Measurements from ENCODE around the gene CNGB1. TPM values are rescaled to one million over a fixed set of nuclear protein-coding genes. Genes with fewer than 3 reads are reported as not detected.

The CNGB1 gene
- total and polyA plus RNA-seq, 12 donors, result not detected

DNA sequence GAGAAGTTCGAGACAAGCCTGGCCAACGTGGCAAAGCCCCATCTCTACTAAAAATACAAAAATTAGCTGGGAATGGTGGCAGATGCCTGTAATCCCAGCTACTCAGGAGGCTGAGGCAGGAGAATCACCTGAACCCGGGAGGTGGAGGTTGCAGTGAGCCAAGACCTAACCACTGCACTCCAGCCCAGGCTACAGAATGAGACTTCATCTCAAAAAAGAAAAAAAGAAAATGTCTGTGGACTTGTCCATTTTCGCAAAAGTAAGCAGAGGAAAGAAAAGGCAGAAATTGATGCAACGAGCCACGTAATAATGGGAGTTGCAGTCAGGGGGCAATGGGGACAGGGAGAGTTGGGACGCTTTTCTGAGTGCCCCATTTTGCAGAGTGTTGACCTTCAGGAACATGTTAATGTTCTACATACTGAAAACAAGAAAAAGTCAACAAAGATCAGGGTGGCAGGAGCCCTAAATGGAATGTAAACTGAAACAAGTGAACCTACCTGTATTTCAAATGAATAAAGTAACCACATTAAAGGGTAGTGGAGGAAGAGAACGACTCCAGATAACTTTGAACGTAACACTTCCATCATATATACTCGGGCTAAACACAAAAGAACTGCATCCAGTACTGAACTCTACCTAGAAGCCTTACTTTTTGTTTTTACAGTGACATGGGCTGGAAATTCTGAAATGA lies 76.4 kb downstream of the CNGB1 start:
- no peak overlapping the region for H3K4me3 ChIP-seq
- TF ChIP-seq, protein P1, sequence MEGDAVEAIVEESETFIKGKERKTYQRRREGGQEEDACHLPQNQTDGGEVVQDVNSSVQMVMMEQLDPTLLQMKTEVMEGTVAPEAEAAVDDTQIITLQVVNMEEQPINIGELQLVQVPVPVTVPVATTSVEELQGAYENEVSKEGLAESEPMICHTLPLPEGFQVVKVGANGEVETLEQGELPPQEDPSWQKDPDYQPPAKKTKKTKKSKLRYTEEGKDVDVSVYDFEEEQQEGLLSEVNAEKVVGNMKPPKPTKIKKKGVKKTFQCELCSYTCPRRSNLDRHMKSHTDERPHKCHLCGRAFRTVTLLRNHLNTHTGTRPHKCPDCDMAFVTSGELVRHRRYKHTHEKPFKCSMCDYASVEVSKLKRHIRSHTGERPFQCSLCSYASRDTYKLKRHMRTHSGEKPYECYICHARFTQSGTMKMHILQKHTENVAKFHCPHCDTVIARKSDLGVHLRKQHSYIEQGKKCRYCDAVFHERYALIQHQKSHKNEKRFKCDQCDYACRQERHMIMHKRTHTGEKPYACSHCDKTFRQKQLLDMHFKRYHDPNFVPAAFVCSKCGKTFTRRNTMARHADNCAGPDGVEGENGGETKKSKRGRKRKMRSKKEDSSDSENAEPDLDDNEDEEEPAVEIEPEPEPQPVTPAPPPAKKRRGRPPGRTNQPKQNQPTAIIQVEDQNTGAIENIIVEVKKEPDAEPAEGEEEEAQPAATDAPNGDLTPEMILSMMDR (IDR thresholded peaks at IDR 0.05), result no peak
- peak overlapping the region in 1 of 10 donors; percentile 90 for H3K27ac ChIP-seq
- H3K27me3 ChIP-seq, result peaks cover 0 to 4% (median 0%) of the 10 kb centered on the region in 7 donors
- ATAC-seq (no peak), DNase-seq (no peak)
- intact Hi-C loops (cut with DNase I), result loop anchor here in 3 of 10 donors (5.0 to 10.0 kb wide), 2 partner anchors 228 to 230 kb away; partner anchors contain the start of gene CFAP20 (in 2 of the 3)
- no peaks in the 10 kb centered on the region for H3K9me3 ChIP-seq
- H3K36me3 ChIP-seq, result no peaks in the 10 kb centered on the region
- H3K4me1 ChIP-seq, result peaks cover 0 to 64% (median 0%) of the 10 kb centered on the region in 9 donors
- 90 to 92% methylated on average over 10 of the region's 10 CpGs for WGBS, 2 donors

DNA sequence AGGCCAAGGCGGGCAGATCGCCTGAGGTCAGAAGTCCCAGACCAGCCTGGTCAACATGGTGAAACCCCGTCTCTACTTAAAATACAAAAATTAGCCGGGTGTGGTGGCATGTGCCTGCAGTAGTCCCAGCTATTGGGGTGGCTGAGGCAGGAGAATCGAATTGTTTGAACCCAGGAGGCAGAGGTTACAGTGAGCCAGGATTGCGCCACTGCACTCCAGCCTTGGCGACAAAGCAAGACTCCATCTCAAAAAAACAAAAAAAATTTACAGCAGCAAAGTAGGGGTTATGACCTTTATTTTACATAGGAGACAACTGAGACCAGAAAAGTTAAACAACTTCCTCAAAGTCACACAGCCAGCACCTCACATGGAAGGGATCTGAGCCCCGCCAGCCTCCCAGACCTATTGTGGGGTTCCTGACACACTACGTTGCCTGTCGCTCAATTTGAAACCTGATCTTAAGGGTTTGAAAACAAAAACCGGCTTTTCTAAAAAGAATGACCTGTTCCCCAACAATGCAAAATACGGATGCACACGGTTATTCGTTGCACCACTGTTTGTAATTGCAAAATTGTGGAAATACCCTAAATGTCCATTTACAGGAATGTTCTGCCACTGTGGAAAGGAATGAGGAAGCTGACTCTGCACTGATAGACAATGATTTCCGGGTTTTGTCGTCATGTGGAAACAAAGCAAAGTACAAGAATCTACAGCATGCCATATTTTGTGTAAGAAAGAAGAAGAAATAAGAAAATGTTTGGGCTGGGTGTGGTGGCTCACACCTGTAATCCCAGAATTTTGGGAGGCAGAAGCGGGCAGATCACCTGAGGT lies 77.2 kb downstream of the CNGB1 start:
- TF ChIP-seq, protein P1 (IDR thresholded peaks at IDR 0.05), result no peak
- Histone ChIP-seq H3K27me3 (peaks cover 0 to 4% (median 0%) of the 10 kb centered on the region in 7 donors), H3K36me3 (no peaks in the 10 kb centered on the region), H3K4me3 (peak overlapping the region in 1 of 10 donors; percentile 38), H3K27ac (peak overlapping the region in 5 of 10 donors; percentile 10 to 90 (median 27)), H3K9me3 (no peaks in the 10 kb centered on the region), H3K4me1 (peaks cover 0 to 69% (median 0%) of the 10 kb centered on the region in 9 donors)
- DNase-seq (no peak), ATAC-seq (peak in 6 of 8 donors; percentile 18 to 50 (median 46))
- WGBS, 2 donors, result 69 to 75% methylated on average over 17 of the region's 17 CpGs
- intact Hi-C loops (cut with DNase I), result loop anchor here in 2 of 10 donors (10.0 kb wide), 1 partner anchor 231 kb away; the partner anchor contains the start of gene CFAP20 (in 2 of the 2)

DNA sequence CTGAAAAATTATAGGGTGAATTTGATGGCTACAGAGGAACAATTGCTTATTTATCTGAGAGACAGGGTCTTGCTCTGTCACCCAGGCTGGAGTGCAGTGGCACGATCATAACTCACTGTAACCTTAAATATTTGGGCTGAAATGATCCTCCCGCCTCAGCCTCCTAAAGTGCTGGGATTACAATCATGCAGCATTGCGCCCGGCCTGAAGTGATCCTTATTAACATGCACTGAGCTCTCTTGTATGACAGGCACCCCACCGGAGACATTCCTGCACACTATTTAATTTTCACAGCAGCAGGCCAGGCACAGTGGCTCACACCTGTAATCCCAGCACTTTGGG lies 77.7 kb downstream of the CNGB1 start:
- H3K9me3 ChIP-seq, result no peaks in the 10 kb centered on the region
- no peaks in the 10 kb centered on the region for H3K36me3 ChIP-seq
- intact Hi-C loops (cut with DNase I), result loop anchor here in 2 of 10 donors (10.0 kb wide), 1 partner anchor 232 kb away; the partner anchor contains the start of gene CFAP20 (in 2 of the 2)
- H3K27ac ChIP-seq, result peak overlapping the region in 4 of 10 donors; percentile 13 to 90 (median 30)
- DNase-seq (no peak), ATAC-seq (no peak)
- peak overlapping the region in 1 of 10 donors; percentile 38 for H3K4me3 ChIP-seq
- 88 to 90% methylated on average over 5 of the region's 5 CpGs for WGBS, 2 donors
- peaks cover 0 to 69% (median 0%) of the 10 kb centered on the region in 9 donors for H3K4me1 ChIP-seq
- TF ChIP-seq, protein P1 (IDR thresholded peaks at IDR 0.05), result no peak
- H3K27me3 ChIP-seq, result peaks cover 0 to 4% (median 0%) of the 10 kb centered on the region in 7 donors

Measured in heart right ventricle (tissue), 16 donors.